ENCODE measurements around the gene HYAL1. TPM values are rescaled to one million over a fixed set of nuclear protein-coding genes. Genes with fewer than 3 reads are reported as not detected.

The HYAL1 gene, protein sequence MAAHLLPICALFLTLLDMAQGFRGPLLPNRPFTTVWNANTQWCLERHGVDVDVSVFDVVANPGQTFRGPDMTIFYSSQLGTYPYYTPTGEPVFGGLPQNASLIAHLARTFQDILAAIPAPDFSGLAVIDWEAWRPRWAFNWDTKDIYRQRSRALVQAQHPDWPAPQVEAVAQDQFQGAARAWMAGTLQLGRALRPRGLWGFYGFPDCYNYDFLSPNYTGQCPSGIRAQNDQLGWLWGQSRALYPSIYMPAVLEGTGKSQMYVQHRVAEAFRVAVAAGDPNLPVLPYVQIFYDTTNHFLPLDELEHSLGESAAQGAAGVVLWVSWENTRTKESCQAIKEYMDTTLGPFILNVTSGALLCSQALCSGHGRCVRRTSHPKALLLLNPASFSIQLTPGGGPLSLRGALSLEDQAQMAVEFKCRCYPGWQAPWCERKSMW
- 0.37 to 0.52 TPM (median 0.44 TPM) in 5 replicates for total RNA-seq (2022; extraction: Qiagen RNA extraction)

DNA sequence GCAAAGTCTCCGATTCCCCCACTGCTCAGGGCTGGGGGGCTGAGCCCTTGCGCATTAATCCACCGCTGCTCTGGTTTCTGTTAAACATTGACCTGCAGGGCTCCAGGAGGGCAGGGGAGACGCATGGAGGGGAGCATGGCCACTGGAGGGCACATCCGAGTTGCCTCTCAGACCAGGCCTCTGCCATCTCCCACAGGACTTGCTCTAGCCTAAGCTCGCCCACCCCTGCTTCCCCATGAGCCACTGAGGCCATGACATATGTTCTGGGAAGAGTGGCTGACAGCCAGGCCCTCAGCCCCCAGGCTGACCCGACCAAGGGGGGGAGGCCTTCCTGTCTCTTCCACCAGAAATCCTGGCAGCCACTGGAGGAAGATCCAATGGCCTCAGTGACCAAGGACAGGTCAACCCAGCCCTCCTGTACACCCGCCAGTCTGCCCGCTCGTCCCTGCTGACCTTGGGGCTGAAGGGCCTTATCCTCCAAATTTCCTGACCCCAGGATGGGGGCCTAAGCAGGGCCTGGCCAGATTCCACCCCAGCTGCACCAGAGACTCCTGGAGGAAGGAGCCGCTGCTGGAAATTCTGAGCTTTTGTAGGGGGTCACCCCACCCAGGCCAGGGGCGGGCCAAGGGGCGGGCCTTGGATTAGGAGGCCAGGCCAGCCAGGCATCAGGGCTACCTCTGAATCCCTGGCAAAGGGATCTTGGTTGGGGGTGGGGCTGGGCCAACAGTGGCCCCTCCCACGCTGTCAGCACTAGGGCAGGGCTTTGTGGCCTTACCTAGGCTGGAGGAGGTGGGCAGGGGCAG lies at the start of gene HYAL1:
HYAL1 (minus strand) TSS at position 562 of the 803 bp plus-strand sequence. CDS start 618 bp downstream, outside the sequence.

GRCh38 chr3:50350527-50351322 lies 47.4 kb upstream of the HYAL1 start, which contains the start of the genes CYB561D2 and NPRL2:
TSS of gene CYB561D2 (plus strand) at chr3:50350862. CDS start at chr3:50351434, 572 bp downstream.
TSS of gene NPRL2 (minus strand) at chr3:50350775. CDS start at chr3:50350652, 123 bp downstream.

DNA sequence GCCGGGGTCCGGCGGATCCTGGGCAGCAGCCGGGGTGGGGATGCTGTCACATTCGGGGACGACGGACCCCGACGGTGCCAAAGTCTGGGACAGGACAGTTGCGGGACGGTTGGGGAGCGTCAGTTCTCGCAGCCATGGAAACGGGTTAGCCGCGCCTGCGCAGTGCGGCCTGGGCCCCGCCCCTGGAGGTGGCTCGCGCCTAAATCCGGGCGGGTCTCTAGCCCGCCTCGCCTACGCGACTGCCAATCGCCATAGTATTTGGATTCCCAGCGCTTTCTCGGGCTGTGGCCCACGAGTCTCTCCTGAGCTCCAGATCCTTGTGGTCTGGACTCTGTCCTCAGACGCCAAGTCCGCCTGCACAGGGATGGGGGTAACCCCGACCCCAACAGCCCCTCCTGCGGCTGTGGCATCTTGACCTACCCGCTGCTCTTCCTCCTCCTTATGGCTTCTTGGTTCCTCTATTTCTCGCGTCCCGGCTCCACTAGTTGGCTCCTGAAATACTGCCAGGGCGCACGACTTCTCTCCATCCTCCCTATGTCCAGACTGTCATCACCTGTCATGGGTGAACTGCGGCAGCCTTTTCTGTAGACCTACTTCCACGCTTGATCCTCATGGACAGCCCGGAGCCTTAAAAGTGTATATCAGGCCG lies 42.3 kb upstream of the HYAL1 start, which contains the start of gene ZMYND10:
ZMYND10 (minus strand) TSS at position 147 of the 649 bp plus-strand sequence. CDS start 153 bp downstream, outside the sequence.

GRCh38 chr3:50340448-50341329 lies 37.3 kb upstream of the HYAL1 start, which contains the start of gene RASSF1:
TSS of gene RASSF1 (minus strand) at chr3:50340836. CDS start at chr3:50340805, 31 bp downstream.

DNA sequence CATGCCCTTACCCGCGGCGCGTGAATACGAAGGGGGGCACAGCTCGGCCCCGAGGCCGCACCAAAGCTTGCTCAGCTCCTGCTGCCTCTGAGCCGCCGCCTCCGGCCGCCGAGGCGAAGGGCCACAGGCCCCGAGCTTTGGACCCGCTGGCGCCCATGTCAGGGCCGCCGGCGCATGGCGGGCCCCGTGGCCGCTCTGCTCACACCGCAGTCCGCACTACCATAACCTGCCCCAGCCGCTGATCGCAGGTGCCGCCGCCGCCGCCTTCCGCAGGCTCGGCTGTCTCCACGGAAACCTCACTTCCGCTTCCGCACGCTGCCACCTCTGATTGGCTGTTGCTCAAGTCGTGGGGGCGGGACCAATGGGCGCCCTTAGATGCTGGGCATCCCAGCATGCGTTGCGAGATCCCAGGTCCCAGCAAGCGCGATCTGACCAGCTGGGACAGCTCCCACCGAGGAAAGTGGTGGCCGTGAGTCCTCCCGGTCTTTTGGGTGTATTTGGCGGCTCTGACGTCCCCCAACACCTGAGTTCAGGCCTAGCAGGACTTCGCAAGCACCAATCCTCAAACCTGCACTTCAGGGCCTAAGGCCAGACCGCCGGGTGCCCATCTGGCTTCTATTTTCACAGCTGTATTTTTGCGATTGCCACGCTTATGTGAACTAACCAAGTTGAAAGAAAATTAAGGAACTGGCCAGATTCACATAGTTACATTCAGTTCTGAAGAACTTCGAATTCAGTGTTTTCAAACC lies 24.7 kb upstream of the HYAL1 start, which contains the start of gene TUSC2:
TUSC2 (minus strand) TSS at position 281 of the 749 bp plus-strand sequence; CDS start at position 157, 124 bp downstream.

GRCh38 chr3:50322386-50323091 lies 19.2 kb upstream of the HYAL1 start, which contains the start of gene HYAL2:
TSS of gene HYAL2 (minus strand) at chr3:50322745. CDS start at chr3:50320489, 2,256 bp downstream.

GRCh38 chr3:50298836-50299637 lies 4.3 kb downstream of the HYAL1 start, which contains the start of the genes HYAL3 and NAA80:
TSS of gene HYAL3 (minus strand) at chr3:50299405. CDS start at chr3:50295602, 3,803 bp downstream.
TSS of gene NAA80 (minus strand) at chr3:50299405. CDS start at chr3:50297463, 1,942 bp downstream.

DNA sequence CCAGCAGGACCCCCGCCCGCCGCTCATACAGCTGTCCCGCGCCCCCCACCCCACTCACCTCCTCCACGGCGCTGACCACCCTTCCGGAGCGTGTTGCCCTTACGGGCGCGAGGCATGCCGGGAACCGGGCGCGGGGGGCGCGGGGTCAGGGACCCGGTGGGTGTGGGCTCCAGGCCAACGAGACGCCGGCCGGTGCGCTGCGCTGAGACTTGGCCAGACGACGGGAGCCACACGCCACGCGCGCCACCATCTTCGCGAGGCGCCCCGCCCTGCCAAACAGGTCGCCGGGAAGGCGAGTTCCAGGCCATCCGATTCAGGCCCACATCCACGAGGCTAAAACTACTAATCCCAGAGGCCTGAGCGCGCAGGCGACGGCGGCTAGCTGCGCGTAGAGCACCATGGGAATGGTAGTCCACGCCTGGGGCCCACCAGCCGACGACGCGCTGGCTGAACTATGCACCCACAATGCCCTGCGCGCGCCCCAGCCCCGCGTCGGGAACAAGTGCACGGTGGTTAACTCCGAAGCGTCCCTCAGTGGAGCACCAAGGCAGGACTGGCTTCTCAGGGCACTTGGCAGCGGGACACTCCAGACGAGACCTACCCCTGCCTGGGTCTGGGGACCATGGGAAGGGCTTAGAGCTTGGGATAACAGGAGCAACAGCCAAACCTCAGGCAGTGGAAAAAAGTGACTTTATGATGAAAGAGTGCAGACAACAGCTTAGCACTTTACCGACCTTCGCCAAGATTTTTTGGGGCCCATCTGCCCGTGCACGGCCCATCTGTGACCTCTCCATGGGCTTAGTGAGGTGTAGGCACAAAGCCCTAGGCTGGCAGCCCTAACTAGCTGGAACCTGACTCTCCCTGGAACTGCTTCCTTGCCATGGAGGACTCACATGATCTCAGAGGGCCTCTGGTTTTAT lies 11.0 kb downstream of the HYAL1 start, which contains the start of gene IFRD2:
IFRD2 (minus strand) TSS at position 271 of the 920 bp plus-strand sequence; CDS start at position 116, 155 bp downstream.

GRCh38 chr3:50278880-50279224 lies 24.5 kb downstream of the HYAL1 start, which contains the start of gene LSMEM2:
TSS of gene LSMEM2 (plus strand) at chr3:50279087. CDS start at chr3:50279114, 27 bp downstream.

DNA sequence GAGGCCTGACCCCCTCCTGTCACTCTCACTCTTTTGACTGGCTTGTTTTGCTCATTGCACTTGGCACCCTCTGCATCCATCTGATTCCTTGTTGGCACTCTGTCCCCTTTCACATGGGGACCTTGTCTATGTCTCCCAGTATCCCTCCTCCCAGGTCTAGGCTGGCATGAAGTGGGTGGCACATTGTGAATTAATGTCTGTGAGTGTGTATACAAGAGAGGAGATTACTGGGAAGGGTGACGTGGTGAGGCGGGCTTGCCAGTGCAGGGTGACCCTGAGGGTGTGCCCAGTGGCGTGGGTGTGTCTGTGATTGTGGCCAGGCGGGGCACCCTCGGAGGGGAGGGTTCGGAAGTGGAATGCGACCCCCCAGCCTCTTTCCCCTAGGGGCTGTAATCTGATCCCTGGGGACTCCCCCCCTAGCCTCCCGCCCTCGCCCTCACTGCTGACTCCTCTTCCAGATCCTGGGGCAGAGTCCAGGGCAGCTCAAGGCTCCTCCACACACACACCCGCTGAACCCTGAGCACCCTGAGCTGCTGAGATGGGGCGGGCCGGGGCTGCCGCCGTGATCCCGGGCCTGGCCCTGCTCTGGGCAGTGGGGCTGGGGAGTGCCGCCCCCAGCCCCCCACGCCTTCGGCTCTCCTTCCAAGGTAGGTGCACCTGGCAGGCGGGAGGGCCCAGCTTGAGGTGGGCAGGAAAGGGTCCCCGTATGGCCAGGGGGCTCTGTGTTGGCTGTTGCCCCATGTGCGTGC lies 34.5 kb downstream of the HYAL1 start, which contains the start of gene SEMA3B:
SEMA3B (plus strand) TSS at position 445 of the 749 bp plus-strand sequence; CDS start at position 539, 94 bp downstream.

Other genes starting within 250 kb of the HYAL1 start
- gene RBM5, start 214.7 kb downstream of the HYAL1 start, total RNA-seq (2022; extraction: Qiagen RNA extraction), result 30.1 to 36.0 TPM (median 33.7 TPM) in 5 replicates
- gene SEMA3F, start 148.2 kb downstream of the HYAL1 start, total RNA-seq (2022; extraction: Qiagen RNA extraction), result 7.0 to 12.2 TPM (median 10.6 TPM) in 5 replicates
- 0.06 TPM in 1 of 5 replicates, not detected in the others for gene GNAT1, start 112.0 kb downstream of the HYAL1 start, total RNA-seq (2022; extraction: Qiagen RNA extraction)
- gene SLC38A3, start 98.3 kb downstream of the HYAL1 start, total RNA-seq (2022; extraction: Qiagen RNA extraction), result 0.02 to 0.23 TPM (median 0.08 TPM) in 4 of 5 replicates, not detected in the other
- gene GNAI2, start 67.4 kb downstream of the HYAL1 start, total RNA-seq (2022; extraction: Qiagen RNA extraction), result 34.4 to 48.3 TPM (median 45.0 TPM) in 5 replicates
- 5.6 to 10.6 TPM (median 8.3 TPM) in 5 replicates for gene SEMA3B, start 34.4 kb downstream of the HYAL1 start, total RNA-seq (2022; extraction: Qiagen RNA extraction)
- gene LSMEM2, start 24.5 kb downstream of the HYAL1 start, total RNA-seq (2022; extraction: Qiagen RNA extraction), result 0.09 TPM in 2 of 5 replicates, not detected in the others
- gene IFRD2, start 11.1 kb downstream of the HYAL1 start, total RNA-seq (2022; extraction: Qiagen RNA extraction), result 72.3 to 104 TPM (median 92.6 TPM) in 5 replicates
- 7.0 to 9.6 TPM (median 8.9 TPM) in 5 replicates for gene HYAL3, start 4.2 kb downstream of the HYAL1 start, total RNA-seq (2022; extraction: Qiagen RNA extraction)
- gene NAA80, start 4.2 kb downstream of the HYAL1 start, total RNA-seq (2022; extraction: Qiagen RNA extraction), result 4.6 to 7.6 TPM (median 7.1 TPM) in 5 replicates
- gene HYAL2, start 19.2 kb upstream of the HYAL1 start, total RNA-seq (2022; extraction: Qiagen RNA extraction), result 17.4 to 28.8 TPM (median 25.6 TPM) in 5 replicates
- 23.3 to 43.8 TPM (median 36.8 TPM) in 5 replicates for gene TUSC2, start 24.6 kb upstream of the HYAL1 start, total RNA-seq (2022; extraction: Qiagen RNA extraction)
- 16.7 to 21.1 TPM (median 20.4 TPM) in 5 replicates for gene RASSF1, start 37.3 kb upstream of the HYAL1 start, total RNA-seq (2022; extraction: Qiagen RNA extraction)
- gene ZMYND10, start 42.2 kb upstream of the HYAL1 start, total RNA-seq (2022; extraction: Qiagen RNA extraction), result 0.93 to 1.8 TPM (median 1.1 TPM) in 5 replicates
- 12.2 to 15.4 TPM (median 13.0 TPM) in 5 replicates for gene NPRL2, start 47.2 kb upstream of the HYAL1 start, total RNA-seq (2022; extraction: Qiagen RNA extraction)
- gene CYB561D2, start 47.3 kb upstream of the HYAL1 start, total RNA-seq (2022; extraction: Qiagen RNA extraction), result 14.7 to 22.9 TPM (median 22.3 TPM) in 5 replicates
- gene TMEM115, start 55.9 kb upstream of the HYAL1 start, total RNA-seq (2022; extraction: Qiagen RNA extraction), result 37.7 to 48.2 TPM (median 47.5 TPM) in 5 replicates
- 0.46 to 0.54 TPM (median 0.51 TPM) in 5 replicates for gene CACNA2D2, start 200.1 kb upstream of the HYAL1 start, total RNA-seq (2022; extraction: Qiagen RNA extraction)